Measurements from ENCODE around the gene ADAM15. TPM values are rescaled to one million over a fixed set of nuclear protein-coding genes. Genes with fewer than 3 reads are reported as not detected.

ADAM15 gene
- total RNA-seq, 1 experiment from 2014 or later, result 102 TPM

DNA sequence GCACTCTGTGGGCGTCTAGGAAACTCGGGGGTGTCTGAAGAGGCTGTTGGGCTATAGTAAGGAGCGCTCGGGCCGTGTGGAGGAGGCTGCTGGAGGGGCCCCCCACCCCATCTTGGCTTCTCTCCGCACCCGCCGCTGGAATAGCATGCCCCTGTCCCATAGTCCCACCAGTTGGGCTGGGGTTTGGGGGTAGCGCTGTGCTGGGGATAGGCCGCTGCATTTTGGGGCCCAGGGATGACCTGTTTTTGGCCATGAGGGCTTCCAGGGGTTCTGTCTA lies 28.0 kb downstream of the ADAM15 start:
- in situ Hi-C loops (cut with HindIII; ENCODE audit: low pct_unique_long_range_greater_than_20kb, low sequenced_read_pairs), result no loop called here
- no peak for DNase-seq (ENCODE audit: low read depth)

DNA sequence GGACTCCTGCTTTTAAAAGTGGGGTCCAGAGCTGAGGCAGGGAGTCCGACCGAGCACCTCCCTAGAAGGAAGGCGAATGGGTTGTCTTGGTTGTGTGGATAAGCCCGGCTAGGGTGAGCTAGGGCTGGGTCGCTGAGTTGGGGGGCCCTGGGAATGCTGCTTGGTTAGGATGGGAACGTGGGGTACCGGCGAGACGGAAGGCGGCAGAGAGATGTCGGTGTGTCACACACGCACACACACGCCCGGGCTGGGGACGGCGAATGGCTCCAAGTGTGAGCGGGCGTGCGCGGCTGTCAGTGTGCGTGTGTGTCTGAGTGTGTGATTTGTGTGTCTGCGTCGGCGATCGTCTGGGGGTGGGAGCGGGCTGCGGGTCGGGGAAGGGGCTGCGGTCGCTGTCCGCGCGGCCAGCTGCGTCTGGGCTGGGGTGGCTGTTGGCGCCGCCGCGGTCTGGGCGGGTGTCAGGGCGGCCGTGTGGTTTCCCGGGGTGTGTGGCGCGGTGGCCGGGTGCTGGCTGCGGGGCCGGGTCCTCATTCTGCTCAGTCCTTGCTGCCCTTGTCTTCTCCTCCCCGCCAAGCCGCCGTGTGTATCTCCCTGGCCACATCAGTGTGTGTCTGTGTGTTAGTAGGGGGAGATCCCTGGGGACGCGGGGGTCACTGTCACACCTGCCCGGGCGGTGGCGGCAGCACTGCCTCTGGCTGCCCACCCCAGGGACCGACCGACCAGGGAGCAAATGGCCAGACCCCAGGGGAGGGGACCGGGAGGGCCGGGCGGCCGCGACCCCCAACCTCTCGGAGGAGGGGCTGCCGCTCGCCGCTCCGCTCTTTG lies 28.6 kb downstream of the ADAM15 start:
- DNase-seq (ENCODE audit: low read depth), result no peak
- in situ Hi-C loops (cut with HindIII; ENCODE audit: low pct_unique_long_range_greater_than_20kb, low sequenced_read_pairs), result no loop called here

DNA sequence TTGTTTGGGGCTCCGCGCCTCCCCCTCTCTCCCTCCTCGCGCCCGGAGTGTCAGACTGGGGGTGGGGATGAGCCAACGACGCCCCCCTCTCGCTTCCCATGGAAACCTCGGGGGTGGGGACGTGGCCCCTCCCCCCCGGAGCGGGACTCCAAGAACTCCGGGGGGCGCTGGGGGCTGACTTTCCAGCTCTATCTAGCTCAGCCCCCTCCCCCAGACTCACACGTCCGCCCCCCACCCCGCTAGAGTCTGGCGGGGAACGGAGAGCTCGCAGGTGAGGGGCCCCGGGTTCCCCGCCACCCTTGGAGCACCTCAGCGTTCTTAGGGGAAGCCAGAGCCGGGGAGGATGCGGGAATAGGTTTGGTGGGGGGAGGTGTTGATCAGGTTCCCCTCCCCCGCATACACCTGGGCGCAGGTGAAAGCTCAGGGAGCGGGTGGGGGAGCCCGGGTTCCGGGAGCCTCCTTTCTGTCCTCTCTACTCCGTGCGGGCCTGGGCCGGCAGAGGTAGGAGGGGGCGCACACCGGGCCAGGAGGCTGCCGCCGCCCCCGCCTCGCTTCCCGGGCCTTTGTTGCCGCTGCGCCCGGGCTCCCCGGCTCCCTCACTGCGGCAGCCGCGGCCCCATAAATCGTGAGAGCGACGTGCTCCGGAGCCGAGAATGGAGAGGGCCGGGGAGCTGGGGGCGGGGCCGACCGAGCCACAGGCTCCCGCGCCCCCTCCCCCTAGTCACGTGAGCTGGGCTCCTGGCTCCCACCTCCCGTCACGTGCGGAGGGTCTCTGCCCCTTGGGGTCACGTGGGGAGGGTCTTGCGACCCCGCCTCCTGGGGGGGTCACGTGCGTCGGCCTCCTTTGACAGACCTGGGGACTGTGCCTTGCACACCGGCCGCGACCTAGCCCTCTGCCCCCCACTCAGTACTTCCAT lies 29.5 kb downstream of the ADAM15 start:
- DNase-seq (ENCODE audit: low read depth), result no peak
- in situ Hi-C loops (cut with HindIII; ENCODE audit: low pct_unique_long_range_greater_than_20kb, low sequenced_read_pairs), result no loop called here

DNA sequence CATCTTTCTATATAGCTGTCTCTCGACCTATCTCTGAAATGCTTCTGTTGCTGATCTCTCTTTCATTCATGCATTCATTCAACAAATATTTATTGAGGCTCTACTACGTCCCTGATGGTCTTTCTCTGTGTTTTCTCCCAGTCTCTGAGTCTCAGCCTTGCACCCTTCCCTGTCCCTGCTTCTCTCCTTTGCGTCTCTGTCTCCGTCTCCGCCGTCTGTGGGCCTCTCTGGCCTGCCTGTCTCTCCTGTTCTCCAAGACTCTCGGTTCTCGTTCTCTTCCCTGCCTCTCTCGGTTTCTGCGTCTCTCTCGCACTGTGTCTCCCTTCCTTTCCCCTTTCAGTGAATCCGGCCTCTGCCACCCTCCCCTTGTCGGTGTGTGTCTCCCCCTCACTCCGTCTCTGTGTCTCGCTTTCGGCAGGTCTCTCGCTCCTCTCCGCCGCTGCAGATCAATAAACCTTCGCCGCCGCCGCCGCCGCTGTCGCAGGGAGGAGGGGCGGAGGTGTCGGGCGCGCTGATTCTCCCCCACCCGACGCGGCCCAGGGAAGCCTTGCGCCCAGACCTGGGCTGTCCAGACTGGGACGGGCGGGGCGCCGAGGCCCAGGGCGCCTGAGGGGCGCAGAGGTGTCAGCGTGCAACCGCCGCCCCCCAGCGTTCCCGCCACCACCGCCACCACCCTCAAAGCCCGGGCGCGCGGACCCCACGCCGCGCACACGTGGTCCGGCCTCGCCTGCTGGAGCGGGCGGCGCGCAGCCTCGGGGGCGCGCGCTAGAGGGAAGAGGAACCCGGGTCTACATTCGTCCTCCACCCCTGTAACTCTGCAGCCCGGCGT lies 30.6 kb downstream of the ADAM15 start:
- in situ Hi-C loops (cut with HindIII; ENCODE audit: low pct_unique_long_range_greater_than_20kb, low sequenced_read_pairs), result no loop called here
- DNase-seq (ENCODE audit: low read depth), result no peak

DNA sequence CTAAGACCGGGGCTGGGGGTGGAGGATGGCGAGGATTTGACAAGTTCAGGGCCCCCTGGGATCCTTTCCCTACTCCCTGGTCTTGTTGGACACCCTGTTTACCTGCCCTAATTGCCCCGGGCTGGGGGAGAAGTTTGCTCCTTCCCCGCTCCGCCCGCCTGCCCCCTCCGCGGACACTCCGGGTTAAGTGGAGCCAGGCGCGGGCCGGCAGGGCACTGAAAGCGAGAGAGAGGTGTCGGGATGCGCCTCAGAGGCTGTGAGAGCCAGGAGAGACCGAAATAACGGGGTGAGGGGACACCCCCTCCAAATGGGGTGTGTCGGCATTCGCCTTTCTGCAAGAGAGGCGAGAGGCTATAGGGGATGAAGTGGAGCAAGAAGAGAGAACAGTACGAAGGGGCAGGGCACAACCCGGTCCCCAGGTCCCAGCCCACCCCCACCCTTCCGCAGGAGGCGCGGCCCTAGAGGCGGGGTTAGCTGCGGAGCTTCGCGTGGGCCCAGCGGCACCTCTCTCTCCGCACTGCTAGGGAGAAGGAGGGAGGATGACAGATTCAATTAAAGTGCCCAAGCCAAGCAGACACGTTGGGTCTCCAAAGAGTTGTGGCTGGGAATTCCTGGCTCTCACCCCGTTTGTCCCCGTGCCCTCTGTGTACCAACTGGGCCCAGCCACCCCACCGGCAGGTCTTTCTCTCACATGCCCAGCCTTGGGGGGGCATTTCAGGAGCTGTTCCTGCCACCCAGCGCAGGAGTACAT lies 31.4 kb downstream of the ADAM15 start:
- no peak for DNase-seq (ENCODE audit: low read depth)
- in situ Hi-C loops (cut with HindIII; ENCODE audit: low pct_unique_long_range_greater_than_20kb, low sequenced_read_pairs), result no loop called here

DNA sequence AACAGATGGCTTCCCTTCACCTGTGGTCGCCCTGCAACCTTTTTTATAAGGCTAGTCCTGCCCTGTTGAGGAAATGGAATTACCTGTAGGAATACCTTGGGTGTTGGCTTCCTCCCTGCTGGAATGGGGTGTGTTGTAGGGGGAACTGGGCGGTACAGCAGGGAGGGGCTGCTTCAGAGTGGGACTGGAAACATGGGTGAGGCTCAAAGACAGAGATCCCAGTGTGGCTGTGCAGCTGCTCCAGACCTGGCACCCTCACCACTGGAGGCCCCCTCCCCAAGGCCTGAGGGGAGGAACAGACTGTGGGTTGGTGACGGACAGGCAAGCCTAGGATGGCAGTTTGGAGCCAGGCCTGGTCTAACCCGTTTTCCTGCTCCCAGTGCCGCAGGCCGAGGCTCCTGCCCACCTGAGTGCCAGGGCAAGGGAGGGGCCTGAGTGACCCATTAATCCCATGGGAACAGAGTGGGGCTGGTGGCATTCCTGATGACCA lies 32.0 kb downstream of the ADAM15 start:
- DNase-seq (ENCODE audit: low read depth), result no peak
- in situ Hi-C loops (cut with HindIII; ENCODE audit: low pct_unique_long_range_greater_than_20kb, low sequenced_read_pairs), result no loop called here

DNA sequence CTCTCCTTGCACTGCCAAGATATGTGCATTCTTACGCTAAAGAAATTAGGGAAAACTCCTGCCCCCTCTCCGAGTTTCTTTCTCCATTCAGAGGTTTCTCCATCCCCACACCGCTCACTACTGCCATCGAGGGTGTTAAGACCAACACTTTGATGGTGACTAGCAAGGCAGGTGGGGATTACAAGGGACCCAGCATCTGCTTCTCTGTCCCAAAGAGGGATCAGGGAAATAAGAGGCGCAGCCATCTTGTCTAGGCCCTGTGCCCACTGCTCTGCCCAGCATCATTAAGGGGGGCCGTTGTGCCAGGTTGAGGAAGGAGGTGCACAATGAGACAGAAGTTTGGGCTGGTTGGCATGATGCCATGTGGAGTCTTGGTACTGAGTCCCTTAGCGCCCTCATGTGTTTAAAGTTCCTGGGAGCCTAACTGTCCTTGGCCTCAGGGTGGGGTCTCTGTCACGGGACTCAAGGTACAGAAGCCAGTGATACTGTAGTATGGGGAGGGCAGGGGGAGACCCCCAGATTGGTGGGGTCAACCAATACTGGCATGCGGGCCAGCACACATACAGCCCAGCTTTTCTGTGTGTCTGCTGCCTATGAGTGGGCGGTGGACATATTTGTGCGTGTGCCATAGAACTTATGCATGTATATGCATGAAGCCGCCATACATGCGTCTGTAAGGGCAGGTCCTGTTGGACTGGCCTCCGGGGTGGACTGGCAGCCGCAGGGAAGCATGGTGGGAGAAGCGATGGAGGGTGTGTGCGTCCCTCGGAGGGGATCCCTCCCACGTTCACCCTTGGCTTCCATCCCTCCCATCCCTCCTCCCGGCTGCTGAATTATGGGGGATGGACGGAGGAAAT lies 33.0 kb downstream of the ADAM15 start:
- in situ Hi-C loops (cut with HindIII; ENCODE audit: low pct_unique_long_range_greater_than_20kb, low sequenced_read_pairs), result no loop called here
- peak; percentile 43 for DNase-seq (ENCODE audit: low read depth)

DNA sequence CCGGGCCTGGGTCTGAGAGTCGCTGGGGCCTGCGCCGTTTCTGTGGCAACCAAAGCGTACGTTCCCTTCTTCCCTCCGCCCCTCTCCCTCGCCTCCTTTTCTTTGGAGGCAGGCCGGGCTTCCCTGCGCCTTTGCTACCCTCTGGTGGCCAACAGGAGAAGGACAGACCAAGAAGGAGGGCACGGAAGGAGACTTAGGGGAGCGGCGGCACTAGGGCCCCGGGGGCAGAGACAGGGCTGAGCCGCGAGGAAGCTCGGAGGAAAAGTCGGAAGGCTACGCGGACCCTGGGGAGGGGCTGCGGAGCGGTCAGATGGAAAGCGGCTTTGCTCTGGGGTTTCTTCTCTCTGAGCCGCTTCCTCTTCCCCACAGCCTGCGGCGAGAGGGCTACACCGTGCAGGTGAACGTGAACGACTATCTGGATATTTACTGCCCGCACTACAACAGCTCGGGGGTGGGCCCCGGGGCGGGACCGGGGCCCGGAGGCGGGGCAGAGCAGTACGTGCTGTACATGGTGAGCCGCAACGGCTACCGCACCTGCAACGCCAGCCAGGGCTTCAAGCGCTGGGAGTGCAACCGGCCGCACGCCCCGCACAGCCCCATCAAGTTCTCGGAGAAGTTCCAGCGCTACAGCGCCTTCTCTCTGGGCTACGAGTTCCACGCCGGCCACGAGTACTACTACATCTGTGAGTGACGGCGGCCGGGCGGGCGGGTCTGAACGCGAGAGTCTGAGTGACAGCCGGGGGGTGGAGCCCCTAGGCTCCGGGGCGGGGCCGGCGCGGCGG lies 33.8 kb downstream of the ADAM15 start:
- in situ Hi-C loops (cut with HindIII; ENCODE audit: low pct_unique_long_range_greater_than_20kb, low sequenced_read_pairs), result no loop called here

DNA sequence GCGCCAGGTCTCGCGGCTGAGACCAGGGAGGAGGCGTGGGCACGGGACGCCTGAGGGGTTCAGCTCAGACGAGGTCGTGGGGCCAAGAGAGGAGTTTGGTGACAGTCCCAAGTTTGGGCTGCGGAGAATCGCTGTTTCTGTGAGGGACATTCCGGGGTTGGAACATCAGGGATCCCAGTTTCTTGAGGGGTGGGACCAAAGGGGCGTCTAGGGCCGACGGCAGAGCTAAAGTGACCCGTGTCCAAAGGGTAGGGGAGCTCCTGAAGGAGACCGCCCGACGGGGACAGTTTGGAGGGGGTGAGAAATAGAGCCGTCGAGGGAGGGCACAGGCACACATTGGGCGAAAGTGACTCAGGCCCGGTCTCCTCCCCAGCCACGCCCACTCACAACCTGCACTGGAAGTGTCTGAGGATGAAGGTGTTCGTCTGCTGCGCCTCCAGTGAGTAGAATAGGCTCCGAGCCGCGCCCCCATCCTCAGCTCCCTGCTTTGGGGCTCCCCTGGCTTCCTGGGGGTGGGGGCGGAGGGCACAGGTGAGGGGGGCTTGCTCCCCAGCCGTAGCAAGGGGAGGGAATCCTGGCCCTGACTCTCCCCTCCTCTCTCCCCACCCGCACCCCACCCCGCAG lies 34.5 kb downstream of the ADAM15 start:
- in situ Hi-C loops (cut with HindIII; ENCODE audit: low pct_unique_long_range_greater_than_20kb, low sequenced_read_pairs), result no loop called here
- DNase-seq (ENCODE audit: low read depth), result no peak

More for the DNA sequence above, 33.8 kb downstream of the ADAM15 start:
- peak; percentile 96 for DNase-seq (ENCODE audit: low read depth)

DNA sequence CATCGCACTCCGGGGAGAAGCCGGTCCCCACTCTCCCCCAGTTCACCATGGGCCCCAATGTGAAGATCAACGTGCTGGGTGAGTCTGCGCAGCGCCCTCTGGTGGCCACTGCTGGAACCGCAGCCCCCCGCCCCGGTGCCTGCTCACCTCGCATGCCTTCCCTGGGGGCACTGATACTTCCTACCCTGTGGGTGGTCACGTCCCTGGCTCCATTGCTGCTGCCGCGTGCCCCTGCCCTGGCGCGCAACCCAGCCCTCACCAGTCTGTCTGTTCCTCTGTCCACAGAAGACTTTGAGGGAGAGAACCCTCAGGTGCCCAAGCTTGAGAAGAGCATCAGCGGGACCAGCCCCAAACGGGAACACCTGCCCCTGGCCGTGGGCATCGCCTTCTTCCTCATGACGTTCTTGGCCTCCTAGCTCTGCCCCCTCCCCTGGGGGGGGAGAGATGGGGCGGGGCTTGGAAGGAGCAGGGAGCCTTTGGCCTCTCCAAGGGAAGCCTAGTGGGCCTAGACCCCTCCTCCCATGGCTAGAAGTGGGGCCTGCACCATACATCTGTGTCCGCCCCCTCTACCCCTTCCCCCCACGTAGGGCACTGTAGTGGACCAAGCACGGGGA lies 35.1 kb downstream of the ADAM15 start:
- in situ Hi-C loops (cut with HindIII; ENCODE audit: low pct_unique_long_range_greater_than_20kb, low sequenced_read_pairs), result no loop called here
- peak; percentile 59 for DNase-seq (ENCODE audit: low read depth)

DNA sequence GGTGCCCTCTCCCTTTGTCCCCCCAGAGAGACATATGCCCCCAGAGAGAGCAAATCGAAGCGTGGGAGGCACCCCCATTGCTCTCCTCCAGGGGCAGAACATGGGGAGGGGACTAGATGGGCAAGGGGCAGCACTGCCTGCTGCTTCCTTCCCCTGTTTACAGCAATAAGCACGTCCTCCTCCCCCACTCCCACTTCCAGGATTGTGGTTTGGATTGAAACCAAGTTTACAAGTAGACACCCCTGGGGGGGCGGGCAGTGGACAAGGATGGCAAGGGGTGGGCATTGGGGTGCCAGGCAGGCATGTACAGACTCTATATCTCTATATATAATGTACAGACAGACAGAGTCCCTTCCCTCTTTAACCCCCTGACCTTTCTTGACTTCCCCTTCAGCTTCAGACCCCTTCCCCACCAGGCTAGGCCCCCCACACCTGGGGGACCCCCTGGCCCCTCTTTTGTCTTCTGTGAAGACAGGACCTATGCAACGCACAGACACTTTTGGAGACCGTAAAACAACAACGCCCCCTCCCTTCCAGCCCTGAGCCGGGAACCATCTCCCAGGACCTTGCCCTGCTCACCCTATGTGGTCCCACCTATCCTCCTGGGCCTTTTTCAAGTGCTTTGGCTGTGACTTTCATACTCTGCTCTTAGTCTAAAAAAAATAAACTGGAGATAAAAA lies 35.9 kb downstream of the ADAM15 start:
- in situ Hi-C loops (cut with HindIII; ENCODE audit: low pct_unique_long_range_greater_than_20kb, low sequenced_read_pairs), result no loop called here
- DNase-seq (ENCODE audit: low read depth), result no peak

DNA sequence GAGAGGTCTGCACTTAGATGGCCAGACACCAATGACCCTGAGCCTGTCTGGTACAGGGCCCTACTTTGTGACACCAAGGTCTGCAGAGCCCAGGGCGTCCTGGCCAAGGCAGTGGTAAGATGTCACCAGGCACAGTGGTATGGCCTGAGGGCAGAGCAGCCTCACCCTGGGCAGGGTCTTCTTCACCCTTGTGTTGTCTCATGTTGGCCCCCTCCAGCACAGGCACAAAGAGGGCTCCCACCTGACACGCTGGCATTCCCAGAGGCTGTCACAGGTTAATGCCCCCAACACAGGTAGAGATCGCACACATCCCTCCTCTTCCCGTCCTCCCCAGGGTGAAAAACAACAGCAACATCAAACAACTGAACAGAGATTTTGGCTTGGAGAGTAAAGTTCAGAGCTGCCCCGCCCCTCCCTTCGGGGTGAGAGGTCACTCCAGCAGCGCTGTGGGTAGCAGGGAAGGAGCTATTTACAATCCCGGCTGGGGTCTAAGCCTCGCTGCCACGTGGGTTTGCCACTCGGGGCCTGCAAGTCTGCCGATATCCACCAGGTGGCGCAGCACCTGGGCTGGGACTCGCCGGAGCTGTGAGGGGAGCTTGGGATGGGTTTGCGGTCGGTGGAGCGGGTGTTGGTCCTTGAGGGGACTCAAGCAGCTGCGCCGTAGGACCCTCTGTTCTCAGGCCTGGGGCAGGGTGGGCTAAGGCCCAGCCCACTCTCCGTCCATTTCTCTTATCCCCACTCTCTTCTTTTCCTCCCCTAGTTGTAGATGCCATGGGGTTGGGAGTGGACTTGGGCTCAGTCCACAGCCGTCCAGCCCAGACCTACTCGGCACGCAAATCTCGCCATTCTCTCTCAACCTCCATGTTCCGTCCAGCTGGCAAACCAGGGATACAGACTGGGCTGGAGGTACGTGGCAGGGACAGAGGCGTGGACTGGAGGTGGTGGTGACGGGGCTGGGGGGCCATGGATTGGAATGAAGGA lies 40.2 kb downstream of the ADAM15 start:
- in situ Hi-C loops (cut with HindIII; ENCODE audit: low pct_unique_long_range_greater_than_20kb, low sequenced_read_pairs), result no loop called here
- peak; percentile 49 for DNase-seq (ENCODE audit: low read depth)

DNA sequence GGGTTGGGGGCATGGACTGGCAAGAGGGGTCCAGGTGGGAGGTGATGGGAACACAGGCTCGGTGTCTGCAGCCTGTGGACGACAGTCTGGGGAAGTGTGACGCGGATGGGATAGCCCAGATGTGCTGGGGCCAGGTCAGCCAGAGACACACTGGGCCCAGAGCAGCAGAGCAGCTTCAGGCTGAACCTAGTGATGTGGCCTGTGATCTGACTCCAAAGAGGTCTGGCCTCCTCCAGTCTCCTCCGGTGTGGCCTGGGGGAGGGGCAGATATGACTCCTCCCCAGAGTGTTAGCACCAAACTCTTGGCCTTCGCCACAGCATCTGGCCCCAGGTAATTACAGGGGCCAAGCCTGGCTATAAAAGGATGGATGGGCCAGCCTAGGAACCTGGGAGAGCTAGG lies 41.0 kb downstream of the ADAM15 start:
- in situ Hi-C loops (cut with HindIII; ENCODE audit: low pct_unique_long_range_greater_than_20kb, low sequenced_read_pairs), result no loop called here
- DNase-seq (ENCODE audit: low read depth), result no peak

DNA sequence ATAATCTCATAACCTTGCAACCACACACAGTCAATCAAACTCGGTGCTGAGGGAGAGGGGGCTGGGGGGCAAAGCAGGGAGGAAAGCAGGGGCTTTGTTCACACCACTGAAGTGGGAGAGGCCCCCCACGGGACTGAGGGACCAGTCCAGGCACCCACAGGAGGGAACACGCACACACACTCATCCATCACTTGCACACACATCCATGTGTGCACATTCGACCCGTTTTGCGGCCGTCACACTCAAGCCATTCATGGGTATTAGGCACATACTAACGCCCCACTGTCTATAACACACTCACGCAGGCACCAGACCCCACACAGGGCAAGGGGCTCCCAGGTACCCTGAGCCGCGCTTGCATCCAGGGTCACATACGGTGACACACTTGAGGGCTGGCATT lies 41.5 kb downstream of the ADAM15 start:
- DNase-seq (ENCODE audit: low read depth), result no peak
- in situ Hi-C loops (cut with HindIII; ENCODE audit: low pct_unique_long_range_greater_than_20kb, low sequenced_read_pairs), result no loop called here

All from Caki2 (cell line).